ENCODE results near the gene RDH16. TPM values are rescaled to one million over a fixed set of nuclear protein-coding genes. Genes with fewer than 3 reads are reported as not detected.

Gene RDH16, protein sequence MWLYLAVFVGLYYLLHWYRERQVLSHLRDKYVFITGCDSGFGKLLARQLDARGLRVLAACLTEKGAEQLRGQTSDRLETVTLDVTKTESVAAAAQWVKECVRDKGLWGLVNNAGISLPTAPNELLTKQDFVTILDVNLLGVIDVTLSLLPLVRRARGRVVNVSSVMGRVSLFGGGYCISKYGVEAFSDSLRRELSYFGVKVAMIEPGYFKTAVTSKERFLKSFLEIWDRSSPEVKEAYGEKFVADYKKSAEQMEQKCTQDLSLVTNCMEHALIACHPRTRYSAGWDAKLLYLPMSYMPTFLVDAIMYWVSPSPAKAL
- polyA plus RNA-seq (2011; rRNA removed) (0.06 TPM in 1 of 2 replicates, not detected in the other), polyA minus RNA-seq (2011; rRNA and poly(A)+ RNA removed) (0.17 TPM in 1 of 2 replicates, not detected in the other)

DNA sequence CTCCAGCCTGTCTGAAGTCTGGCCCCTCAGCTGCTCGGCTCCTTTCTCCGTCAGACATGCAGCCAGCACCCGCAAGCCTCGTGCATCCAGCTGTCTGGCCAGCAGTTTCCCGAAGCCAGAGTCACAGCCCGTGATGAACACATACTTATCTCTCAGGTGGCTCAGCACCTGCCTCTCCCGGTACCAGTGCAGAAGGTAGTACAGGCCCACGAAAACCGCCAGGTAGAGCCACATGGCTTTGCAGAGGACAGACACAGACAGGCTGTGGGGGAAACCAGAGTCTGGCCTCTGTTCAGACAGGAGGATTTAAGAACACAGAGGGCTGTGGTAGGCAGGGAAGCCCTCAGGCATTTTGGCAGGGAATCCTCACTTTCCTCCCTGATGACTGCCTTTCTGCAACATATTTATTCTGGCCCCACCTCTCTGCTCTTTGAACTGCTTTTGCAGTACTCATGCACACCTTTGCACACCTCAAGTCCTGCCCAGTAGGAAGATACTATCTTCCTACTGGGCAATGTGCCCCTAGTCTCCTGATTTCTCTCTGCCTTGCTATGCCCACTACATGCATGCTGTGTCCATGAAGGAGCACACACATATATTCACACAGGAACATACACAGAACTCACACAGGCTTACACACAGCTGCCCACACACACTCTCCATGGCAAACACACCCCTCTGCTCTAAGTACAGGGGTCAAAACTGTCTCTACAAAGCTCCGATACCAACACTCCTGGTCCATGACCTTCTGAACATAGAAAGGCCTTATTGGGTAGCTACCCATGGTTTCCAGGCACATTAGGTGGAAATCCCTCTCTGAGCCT is at the start of gene RDH16:
RDH16 (minus strand) TSS at position 380 of the 824 bp plus-strand sequence; CDS start at position 234, 146 bp downstream.
- TF ChIP-seq, protein P1, sequence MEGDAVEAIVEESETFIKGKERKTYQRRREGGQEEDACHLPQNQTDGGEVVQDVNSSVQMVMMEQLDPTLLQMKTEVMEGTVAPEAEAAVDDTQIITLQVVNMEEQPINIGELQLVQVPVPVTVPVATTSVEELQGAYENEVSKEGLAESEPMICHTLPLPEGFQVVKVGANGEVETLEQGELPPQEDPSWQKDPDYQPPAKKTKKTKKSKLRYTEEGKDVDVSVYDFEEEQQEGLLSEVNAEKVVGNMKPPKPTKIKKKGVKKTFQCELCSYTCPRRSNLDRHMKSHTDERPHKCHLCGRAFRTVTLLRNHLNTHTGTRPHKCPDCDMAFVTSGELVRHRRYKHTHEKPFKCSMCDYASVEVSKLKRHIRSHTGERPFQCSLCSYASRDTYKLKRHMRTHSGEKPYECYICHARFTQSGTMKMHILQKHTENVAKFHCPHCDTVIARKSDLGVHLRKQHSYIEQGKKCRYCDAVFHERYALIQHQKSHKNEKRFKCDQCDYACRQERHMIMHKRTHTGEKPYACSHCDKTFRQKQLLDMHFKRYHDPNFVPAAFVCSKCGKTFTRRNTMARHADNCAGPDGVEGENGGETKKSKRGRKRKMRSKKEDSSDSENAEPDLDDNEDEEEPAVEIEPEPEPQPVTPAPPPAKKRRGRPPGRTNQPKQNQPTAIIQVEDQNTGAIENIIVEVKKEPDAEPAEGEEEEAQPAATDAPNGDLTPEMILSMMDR (IDR thresholded peaks at IDR 0.05; ENCODE audit: low read depth, low read length), result no peak
- peaks cover 25% of the 10 kb centered on the region for H3K27me3 ChIP-seq (ENCODE audit: control insufficient read depth, insufficient read depth, low read length)
- ChIA-PET POLR2A (no interaction called here), CTCF (interaction anchor here (0.6 kb wide), 1 partner anchor 11 kb away, joined by 3 read pairs; no protein-coding TSS in a partner anchor)
- no peak for DNase-seq (ENCODE audit: low read depth, low spot score)
- H3K27ac ChIP-seq (ENCODE audit: low read depth, low read length), result no peak within 1 kb of the TSS
- H3K4me3 ChIP-seq (ENCODE audit: low read depth, low read length), result no peak within 1 kb of the TSS
- H3K9me3 ChIP-seq (ENCODE audit: control insufficient read depth, insufficient read depth, low read length), result peaks cover 9% of the 10 kb centered on the region; the same call in 1 of the 2 replicates

GRCh38 chr12:57006809-57007475 is 49.5 kb upstream of the RDH16 start:
- POLR2A ChIA-PET, result no interaction called here
- CTCF ChIA-PET, result interaction anchor here (0.5 to 15.4 kb wide), 15 partner anchors 8 to 371 kb away, joined by 3 to 273 read pairs (median 4); partner anchors contain the start of genes MYO1A and TAC3
- no peak overlapping the region for H3K27ac ChIP-seq (ENCODE audit: low read depth, low read length)

GRCh38 chr12:57005980-57006808 is 48.8 kb upstream of the RDH16 start, which contains the start of gene ZBTB39:
ZBTB39 (minus strand) TSS chr12:57006546; CDS start chr12:57004917, 1,629 bp downstream.
- POLR2A ChIA-PET, result no interaction called here
- no peaks in the 10 kb centered on the region for H3K27me3 ChIP-seq (ENCODE audit: control insufficient read depth, insufficient read depth, low read length)
- CTCF ChIA-PET, result interaction anchor here (0.7 to 15.4 kb wide), 20 partner anchors 9 to 371 kb away, joined by 3 to 273 read pairs (median 4); partner anchors contain the start of genes MYO1A, STAT6 and TAC3
- no peak for DNase-seq (ENCODE audit: low read depth, low spot score)
- H3K9me3 ChIP-seq (ENCODE audit: control insufficient read depth, insufficient read depth, low read length), result no peaks in the 10 kb centered on the region; the same call in 1 of the 2 replicates
- TF ChIP-seq, protein P1 (IDR thresholded peaks at IDR 0.05; ENCODE audit: low read depth, low read length), result peak; percentile 46
- H3K27ac ChIP-seq (ENCODE audit: low read depth, low read length), result peak within 1 kb of the TSS; percentile 57
- peak within 1 kb of the TSS; percentile 79 for H3K4me3 ChIP-seq (ENCODE audit: low read depth, low read length)

More at GRCh38 chr12:57006809-57007475, 49.5 kb upstream of the RDH16 start:
- DNase-seq (ENCODE audit: low read depth, low spot score), result no peak
- TF ChIP-seq, protein P1 (IDR thresholded peaks at IDR 0.05; ENCODE audit: low read depth, low read length), result no peak
- Histone ChIP-seq H3K27me3 (ENCODE audit: control insufficient read depth, insufficient read depth, low read length) (no peaks in the 10 kb centered on the region), H3K4me3 (ENCODE audit: low read depth, low read length) (peak overlapping the region; percentile 48), H3K9me3 (ENCODE audit: control insufficient read depth, insufficient read depth, low read length) (no peaks in the 10 kb centered on the region; the same call in 1 of the 2 replicates)

GRCh38 chr12:57004651-57005050 is 47.2 kb upstream of the RDH16 start:
- TF ChIP-seq, protein P1 (IDR thresholded peaks at IDR 0.05; ENCODE audit: low read depth, low read length), result no peak
- Histone ChIP-seq H3K27me3 (ENCODE audit: control insufficient read depth, insufficient read depth, low read length) (no peaks in the 10 kb centered on the region), H3K27ac (ENCODE audit: low read depth, low read length) (no peak overlapping the region), H3K9me3 (ENCODE audit: control insufficient read depth, insufficient read depth, low read length) (no peaks in the 10 kb centered on the region; the same call in 1 of the 2 replicates), H3K4me3 (ENCODE audit: low read depth, low read length) (0 out of 2 replicates have a peak overlapping the region, but pooled peaks have one; percentile 10)
- CTCF ChIA-PET, result interaction anchor here (0.9 to 15.4 kb wide), 8 partner anchors 16 to 368 kb away, joined by 3 to 273 read pairs (median 8); partner anchors contain the start of gene STAT6
- DNase-seq (ENCODE audit: low read depth, low spot score), result no peak
- POLR2A ChIA-PET, result no interaction called here

All from AG04450 (cell line).